HEK293T (cell line): ENCODE data around the gene TAF1B.

ENCODE experiments used
- CTCF ChIA-PET: fragments of 350-600 bp; formaldehyde crosslinking; extraction: SDS; loops from one replicate; lab custom pipeline; 2021; ENCODE audit warnings: antibody characterized with exemption, inconsistent platforms; lab: Yijun Ruan, JAX
- POLR2A ChIA-PET: fragments of 350-600 bp; formaldehyde crosslinking; extraction: SDS; loops from one replicate; lab custom pipeline; 2020; ENCODE audit warnings: antibody characterized with exemption, inconsistent platforms; lab: Yijun Ruan, JAX
- DNase-seq: peaks from one replicate; pipeline ENCODE4 v3.0.0; 2012; ENCODE audit warnings: mixed read lengths; ENCODE audit errors: extremely low spot score
- ARNT ChIP-seq: fragments of 450-650 bp; IDR thresholded peaks from 2 replicates; pipeline ENCODE4 v1.6.1; 2017; ENCODE audit warnings: mild to moderate bottlenecking
- BHLHE40 ChIP-seq: fragments of 450-650 bp; IDR thresholded peaks from 2 replicates; pipeline ENCODE4 v1.6.1; 2016; ENCODE audit warnings: mild to moderate bottlenecking, moderate library complexity, borderline replicate concordance
- CTBP1 ChIP-seq: fragments of 450-650 bp; IDR thresholded peaks from 2 replicates; pipeline ENCODE4 v1.6.1; 2016; ENCODE audit warnings: borderline replicate concordance
- ELF4 ChIP-seq: fragments of 450-650 bp; IDR thresholded peaks from 2 replicates; pipeline ENCODE4 v1.6.1; 2017; ENCODE audit warnings: antibody characterized with exemption
- FOXA1 ChIP-seq: fragments of 450-650 bp; IDR thresholded peaks from 2 replicates; pipeline ENCODE4 v1.6.1; 2016; ENCODE audit warnings: mild to moderate bottlenecking
- FOXK2 ChIP-seq: fragments of 450-650 bp; IDR thresholded peaks from 2 replicates; pipeline ENCODE4 v1.6.1; 2016; ENCODE audit warnings: mild to moderate bottlenecking
- FOXM1 ChIP-seq: fragments of 450-650 bp; IDR thresholded peaks from 2 replicates; pipeline ENCODE4 v1.6.1; 2017; ENCODE audit warnings: mild to moderate bottlenecking, borderline replicate concordance
- HDGF ChIP-seq: fragments of 450-650 bp; IDR thresholded peaks from 2 replicates; pipeline ENCODE4 v1.6.1; 2017; ENCODE audit warnings: antibody characterized with exemption, borderline replicate concordance
- L3MBTL2 ChIP-seq: fragments of 450-650 bp; conservative IDR thresholded peaks from 2 replicates; pipeline ENCODE4 v1.6.1; 2016; ENCODE audit warnings: mild to moderate bottlenecking
- LEF1 ChIP-seq: fragments of 450-650 bp; IDR thresholded peaks from 2 replicates; pipeline ENCODE4 v1.6.1; 2017; ENCODE audit warnings: mild to moderate bottlenecking, borderline replicate concordance
- NFRKB ChIP-seq: fragments of 450-650 bp; IDR thresholded peaks from 2 replicates; pipeline ENCODE4 v1.6.1; 2016; ENCODE audit warnings: mild to moderate bottlenecking, moderate library complexity
- PKNOX1 ChIP-seq: fragments of 450-650 bp; IDR thresholded peaks from 2 replicates; pipeline ENCODE4 v1.6.1; 2016
- SP1 ChIP-seq: fragments of 450-650 bp; IDR thresholded peaks from 2 replicates; pipeline ENCODE4 v1.6.1; 2017
- SUZ12 ChIP-seq: fragments of 450-650 bp; IDR thresholded peaks from 2 replicates; pipeline ENCODE4 v1.6.1; 2016; ENCODE audit warnings: mild to moderate bottlenecking
- TARDBP ChIP-seq: fragments of 450-650 bp; IDR thresholded peaks from 2 replicates; pipeline ENCODE4 v1.6.1; 2016
- ZNF384 ChIP-seq: fragments of 450-650 bp; IDR thresholded peaks from 2 replicates; pipeline ENCODE4 v1.6.1; 2016

Gene TAF1B

GRCh38 chr2:9821805-9822445, 21.3 kb upstream of the TAF1B start:
- TF ChIP-seq NFRKB (no peak), ARNT (no peak), PKNOX1 (no peak), SP1 (no peak), ZNF384 (no peak), FOXA1 (no peak)
- DNase-seq: no peak
- CTCF ChIA-PET: no interaction called here
- POLR2A ChIA-PET: interaction anchor here (3.9 kb wide), 1 partner anchor 22 kb away, joined by 25 read pairs; the partner anchor contains the start of gene TAF1B

GRCh38 chr2:9824441-9824840, 18.8 kb upstream of the TAF1B start:
- TF ChIP-seq SP1 (no peak), BHLHE40 (no peak), ZNF384 (no peak), TARDBP (no peak), FOXM1 (no peak), HDGF (no peak), SUZ12 (no peak), ELF4 (no peak)
- POLR2A ChIA-PET: interaction anchor here (0.7 kb wide), 1 partner anchor 19 kb away, joined by 3 read pairs; the partner anchor contains the start of gene TAF1B
- DNase-seq: no peak
- CTCF ChIA-PET: interaction anchor here (0.9 kb wide), 1 partner anchor 10 kb away, joined by 3 read pairs; no protein-coding TSS in a partner anchor

GRCh38 chr2:9824956-9825720, 18.1 kb upstream of the TAF1B start:
- ChIA-PET POLR2A (interaction anchor here (0.7 kb wide), 1 partner anchor 18 kb away, joined by 3 read pairs; the partner anchor contains the start of gene TAF1B), CTCF (interaction anchor here (0.9 kb wide), 1 partner anchor 10 kb away, joined by 3 read pairs; no protein-coding TSS in a partner anchor)
- no peak for DNase-seq
- TF ChIP-seq L3MBTL2 (no peak), ELF4 (no peak), CTBP1 (no peak), NFRKB (no peak), ZNF384 (no peak), TARDBP (no peak), SP1 (no peak), LEF1 (no peak)

GRCh38 chr2:9826208-9826607, 17.1 kb upstream of the TAF1B start:
- DNase-seq: no peak
- TF ChIP-seq BHLHE40: no peak
- no peak for TF ChIP-seq PKNOX1
- no peak for TF ChIP-seq ZNF384
- no peak for TF ChIP-seq LEF1
- no peak for TF ChIP-seq L3MBTL2
- no peak for TF ChIP-seq SUZ12
- TF ChIP-seq SP1: no peak
- no peak for TF ChIP-seq FOXK2
- TF ChIP-seq CTBP1: no peak
- no peak for TF ChIP-seq FOXM1
- no peak for TF ChIP-seq NFRKB
- no peak for TF ChIP-seq ELF4
- TF ChIP-seq ARNT: no peak
- no peak for TF ChIP-seq FOXA1
- TF ChIP-seq TARDBP: no peak
- TF ChIP-seq HDGF: no peak
- CTCF ChIA-PET: no interaction called here
- POLR2A ChIA-PET: interaction anchor here (0.8 kb wide), 1 partner anchor 17 kb away, joined by 3 read pairs; the partner anchor contains the start of gene TAF1B

- DNase-seq: no peak
- ChIA-PET POLR2A (interaction anchor here (1.6 kb wide), 1 partner anchor 12 kb away, joined by 11 read pairs; the partner anchor contains the start of gene TAF1B), CTCF (interaction anchor here (0.6 to 1.5 kb wide), 2 partner anchors 11 to 218 kb away, joined by 3 to 4 read pairs; no protein-coding TSS in a partner anchor)
- TF ChIP-seq BHLHE40 (no peak), FOXM1 (no peak), FOXA1 (no peak), SP1 (no peak), TARDBP (no peak), CTBP1 (no peak)
These were observed 12.4 kb upstream of the TAF1B start for GRCh38 chr2:9830685-9831410.

- ChIA-PET POLR2A (interaction anchor here (1.6 kb wide), 1 partner anchor 11 kb away, joined by 11 read pairs; the partner anchor contains the start of gene TAF1B), CTCF (interaction anchor here (0.6 to 1.5 kb wide), 2 partner anchors 10 to 217 kb away, joined by 3 to 4 read pairs; no protein-coding TSS in a partner anchor)
- no peak for DNase-seq
- TF ChIP-seq ELF4: no peak
These were observed 11.6 kb upstream of the TAF1B start for GRCh38 chr2:9831670-9832069.
